AG09319 (cell line): ENCODE measurements around the gene UMAD1.

Experiments used
- DNase-seq: peaks from one replicate; pipeline ENCODE4 v3.0.0-alpha.2; 2010; ENCODE audit warnings: low read depth; ENCODE audit errors: extremely low read depth
- CTCF ChIP-seq: IDR thresholded peaks from 2 replicates; pipeline ENCODE4 v1.5.1; 2011; ENCODE audit warnings: low read depth, mild to moderate bottlenecking, inconsistent platforms, low read length, moderate library complexity

UMAD1 gene

DNA sequence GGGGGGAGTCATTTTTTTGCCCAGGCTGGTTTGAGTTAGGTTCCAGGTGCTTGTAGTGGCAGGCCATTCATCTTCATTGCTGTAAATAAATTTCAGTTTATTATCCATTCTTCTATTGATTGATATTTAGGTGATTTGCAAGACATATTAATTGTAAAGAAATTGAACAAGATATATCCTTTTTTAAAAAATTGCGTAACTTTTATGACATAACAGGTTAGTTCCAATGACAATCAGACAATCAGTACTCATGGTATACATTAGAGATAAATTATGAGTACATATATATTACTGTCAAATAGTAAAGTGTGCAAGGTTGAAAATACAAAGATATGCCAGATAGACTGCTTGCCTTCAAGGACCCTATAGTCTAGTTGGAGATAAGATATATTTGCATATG is 235.9 kb downstream of the UMAD1 start:
- no peak for DNase-seq
- no peak for TF ChIP-seq CTCF

GRCh38 chr7:7881581-7881980 is 241.0 kb downstream of the UMAD1 start:
- DNase-seq, result no peak
- TF ChIP-seq CTCF, result no peak

DNA sequence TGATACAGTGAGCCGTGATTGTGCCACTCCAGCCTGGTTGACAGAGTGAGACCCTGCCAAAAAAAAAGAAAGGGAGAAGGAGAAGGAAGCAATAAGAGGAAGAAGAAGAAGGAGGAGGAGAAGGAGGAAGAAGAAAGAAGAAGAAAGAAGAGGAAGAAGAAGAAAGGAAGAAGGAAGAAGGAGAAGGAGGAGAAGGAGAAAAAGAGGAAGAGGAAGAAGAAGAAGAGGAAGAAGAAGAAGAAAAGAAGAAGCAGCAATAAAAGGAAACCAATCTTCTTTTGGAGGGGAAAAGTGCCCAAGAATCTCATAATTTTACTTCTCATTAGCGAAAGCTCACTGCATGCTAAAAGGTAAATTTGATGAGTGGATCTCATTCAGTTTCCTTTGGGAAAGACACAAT is 242.3 kb downstream of the UMAD1 start:
- no peak for DNase-seq
- no peak for TF ChIP-seq CTCF

- TF ChIP-seq CTCF, result no peak
- no peak for DNase-seq
These were observed 242.8 kb downstream of the UMAD1 start for GRCh38 chr7:7883394-7883793.

GRCh38 chr7:7884855-7885254 is 244.3 kb downstream of the UMAD1 start:
- TF ChIP-seq CTCF, result no peak
- no peak for DNase-seq

DNA sequence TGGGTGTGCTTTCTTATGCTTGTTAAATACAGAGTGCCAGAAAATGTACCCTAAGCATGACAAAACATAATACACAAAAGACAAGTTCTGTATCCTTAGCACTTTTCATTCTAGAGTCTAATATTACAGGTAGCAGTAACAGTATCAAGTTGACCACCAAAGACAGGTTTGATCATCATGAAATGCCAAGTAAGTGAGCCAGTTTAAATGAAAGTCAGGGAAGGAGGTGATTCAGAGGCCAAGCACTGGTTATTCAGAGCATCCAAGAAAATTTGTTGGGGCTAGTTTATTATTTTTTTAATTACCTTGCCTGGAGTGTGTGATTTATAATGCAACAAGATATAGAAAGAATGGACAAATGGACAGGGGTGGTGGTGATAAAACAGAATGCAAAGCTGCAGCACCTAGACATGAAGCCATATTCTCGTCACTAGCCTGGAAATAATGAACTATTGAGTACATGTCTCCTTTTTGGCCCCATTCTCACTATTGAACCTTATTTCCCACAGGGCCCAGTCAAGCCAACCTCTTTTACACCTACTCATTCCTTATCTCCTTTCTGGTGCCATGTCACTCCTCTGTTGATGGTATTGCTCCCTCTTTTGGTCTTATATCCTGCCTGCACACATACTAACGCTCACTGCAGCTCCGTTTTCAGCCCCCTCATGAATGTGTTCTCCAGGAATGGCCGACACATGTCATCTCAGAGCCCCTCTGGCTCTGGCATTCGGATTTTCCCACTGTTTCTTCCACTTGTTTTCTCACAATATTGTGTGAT is 249.4 kb downstream of the UMAD1 start:
- no peak for DNase-seq
- TF ChIP-seq CTCF, result no peak

DNA sequence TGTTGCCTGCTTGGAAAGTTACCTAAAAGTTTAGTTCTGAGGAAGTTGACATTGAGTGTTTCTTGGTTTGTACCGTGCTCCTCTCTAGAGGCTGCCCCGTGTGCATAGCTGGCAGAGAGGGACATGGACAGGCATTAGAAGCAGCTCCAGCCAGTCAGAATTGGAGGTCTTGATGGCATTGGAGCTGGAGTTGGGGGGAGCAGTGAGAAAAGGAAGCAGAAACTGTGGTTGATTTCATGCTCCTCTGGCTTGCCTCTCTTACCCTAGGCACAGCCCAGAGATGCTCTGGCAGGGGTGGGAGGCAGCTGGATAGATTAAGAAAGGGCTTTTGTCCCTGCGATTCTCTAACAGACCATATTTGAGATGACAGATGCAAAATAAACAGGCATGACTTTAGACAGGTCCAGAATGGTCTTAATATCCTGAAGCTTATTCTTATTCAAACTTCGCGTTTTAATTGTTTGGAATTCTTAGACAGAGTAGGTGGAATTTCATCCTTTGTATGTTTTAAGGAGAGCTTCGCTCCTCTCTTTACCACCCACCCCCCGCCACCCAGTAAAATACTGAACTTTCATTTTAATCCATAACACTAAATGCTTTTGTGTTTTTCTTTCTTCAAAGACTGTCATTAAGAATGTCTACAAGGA is 254.6 kb downstream of the UMAD1 start:
- TF ChIP-seq CTCF, result no peak
- no peak for DNase-seq
